ENCODE results near the gene ZNF593. TPM values are rescaled to one million over a fixed set of nuclear protein-coding genes. Genes with fewer than 3 reads are reported as not detected.

The ZNF593 gene
- total RNA-seq, 2 donors from 2014 or later = 14.4 to 20.5 TPM

DNA sequence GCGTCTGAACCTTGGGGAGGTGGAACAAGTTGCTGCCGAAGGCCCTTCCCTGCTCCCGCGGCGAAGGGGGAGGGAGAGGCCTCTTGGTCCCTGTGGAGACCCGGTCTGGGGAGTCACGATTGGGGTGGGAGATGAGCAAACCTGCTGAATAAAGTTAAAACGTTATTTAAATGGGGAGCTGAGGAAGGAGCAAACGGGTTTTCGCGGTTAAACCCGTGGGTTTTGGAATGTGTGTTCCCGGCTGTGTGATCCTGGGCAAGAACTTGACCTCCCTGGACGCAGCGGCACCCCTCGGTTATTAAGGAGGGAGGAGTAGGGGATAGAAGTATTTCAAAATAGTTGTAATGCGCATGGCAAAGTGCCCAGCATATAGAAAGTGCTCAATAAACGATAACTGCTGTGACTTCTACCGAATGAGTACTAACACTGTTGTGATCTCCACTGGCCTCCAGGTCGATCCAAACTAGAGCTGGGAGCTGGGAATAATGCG, 7.4 kb upstream of the ZNF593 start:
- peak overlapping the region; percentile 70 for H3K4me3 ChIP-seq
- ATAC-seq (ENCODE audit: insufficient number of reproducible peaks, low FRiP score, low read depth) = no peak
- H3K9me3 ChIP-seq = no peaks in the 10 kb centered on the region
- no peak for TF ChIP-seq CTCF (IDR thresholded peaks at IDR 0.05)
- H3K27ac ChIP-seq = no peak overlapping the region
- no peaks in the 10 kb centered on the region for H3K27me3 ChIP-seq (replicated peaks; ENCODE audit: insufficient read depth)
- DNase-seq (ENCODE audit: low spot score) = no peak
- H3K36me3 ChIP-seq = no peaks in the 10 kb centered on the region
- H3K4me1 ChIP-seq (ENCODE audit: control insufficient read depth in 1 of 2, low read depth in 2 of 2) = peaks cover 0 to 12% of the 10 kb centered on the region in 2 donors

GRCh38 chr1:26163684-26164035, 6.0 kb upstream of the ZNF593 start:
- Histone ChIP-seq H3K27me3 (replicated peaks; ENCODE audit: insufficient read depth) (no peaks in the 10 kb centered on the region), H3K4me3 (peak overlapping the region; percentile 68), H3K27ac (no peak overlapping the region), H3K36me3 (no peaks in the 10 kb centered on the region), H3K4me1 (ENCODE audit: control insufficient read depth in 1 of 2, low read depth in 2 of 2) (peaks cover 0 to 12% of the 10 kb centered on the region in 2 donors), H3K9me3 (no peaks in the 10 kb centered on the region)
- no peak for TF ChIP-seq CTCF (IDR thresholded peaks at IDR 0.05)
- no peak for DNase-seq (ENCODE audit: low spot score)
- ATAC-seq (ENCODE audit: insufficient number of reproducible peaks, low FRiP score, low read depth) = no peak

- Histone ChIP-seq H3K9me3 (no peaks in the 10 kb centered on the region), H3K27ac (peak overlapping the region in 1 of 2 donors; percentile 50), H3K36me3 (no peaks in the 10 kb centered on the region), H3K4me3 (peak overlapping the region; percentile 68), H3K27me3 (replicated peaks; ENCODE audit: insufficient read depth) (no peaks in the 10 kb centered on the region), H3K4me1 (ENCODE audit: control insufficient read depth in 1 of 2, low read depth in 2 of 2) (peaks cover 0 to 12% of the 10 kb centered on the region in 2 donors)
- DNase-seq (ENCODE audit: low spot score) (no peak), ATAC-seq (ENCODE audit: insufficient number of reproducible peaks, low FRiP score, low read depth) (no peak)
- peak; percentile 59 for TF ChIP-seq CTCF (IDR thresholded peaks at IDR 0.05)
Observed at GRCh38 chr1:26164036-26164860, 5.5 kb upstream of the ZNF593 start.

DNA sequence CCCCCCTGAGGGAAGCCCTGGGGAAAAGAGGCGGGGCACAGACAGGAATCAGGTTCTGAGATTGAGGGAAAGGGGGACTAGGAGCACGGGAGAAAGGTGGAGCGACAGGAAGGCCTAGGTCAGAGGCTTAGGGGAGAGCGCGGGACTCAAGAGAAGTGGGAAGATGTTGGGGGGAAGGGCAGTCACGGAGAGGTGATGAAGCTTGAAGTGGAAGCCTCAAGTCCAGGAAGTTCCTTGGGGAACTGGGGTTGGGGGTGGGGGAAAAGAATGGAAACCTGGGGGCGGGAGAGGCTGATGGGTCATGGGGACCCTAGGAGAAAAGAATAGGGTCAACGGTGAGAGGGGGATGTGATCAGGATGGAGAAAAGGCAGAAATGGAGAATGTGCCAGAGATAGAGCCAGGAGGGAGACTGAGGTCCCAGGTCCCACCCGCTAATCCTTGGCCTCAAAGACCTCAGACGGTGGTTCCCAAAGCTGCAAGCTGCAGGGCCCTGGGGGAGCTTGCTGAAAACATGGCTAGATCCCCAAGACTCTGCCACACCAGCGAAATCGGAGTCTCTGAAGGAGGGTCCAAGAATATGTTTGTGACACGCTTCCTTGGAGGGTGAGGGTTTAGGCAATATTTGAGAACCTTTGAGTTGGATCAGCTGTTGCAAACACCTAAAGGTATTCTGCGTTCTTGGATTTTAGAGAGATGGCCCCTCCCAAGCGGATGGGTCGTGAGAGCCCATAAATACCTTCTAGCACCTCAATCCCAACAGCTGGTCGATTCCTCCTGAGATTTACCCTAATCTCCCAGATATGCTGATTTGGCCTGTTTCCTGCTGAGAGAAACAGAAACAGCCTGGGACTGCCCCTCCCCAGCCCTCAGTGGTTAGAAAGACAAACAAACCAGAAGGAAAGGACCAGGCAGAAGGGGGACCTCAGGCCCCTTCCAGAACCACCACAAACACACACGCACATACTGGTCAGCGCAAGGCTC, 4.6 kb upstream of the ZNF593 start:
- peak overlapping the region in 1 of 2 donors; percentile 50 for H3K27ac ChIP-seq
- TF ChIP-seq CTCF (IDR thresholded peaks at IDR 0.05) = no peak
- peaks cover 0 to 12% of the 10 kb centered on the region in 2 donors for H3K4me1 ChIP-seq (ENCODE audit: control insufficient read depth in 1 of 2, low read depth in 2 of 2)
- DNase-seq (ENCODE audit: low spot score) = no peak
- no peaks in the 10 kb centered on the region for H3K27me3 ChIP-seq (replicated peaks; ENCODE audit: insufficient read depth)
- no peaks in the 10 kb centered on the region for H3K36me3 ChIP-seq
- peak overlapping the region; percentile 68 for H3K4me3 ChIP-seq
- H3K9me3 ChIP-seq = no peaks in the 10 kb centered on the region
- ATAC-seq (ENCODE audit: insufficient number of reproducible peaks, low FRiP score, low read depth) = no peak
